Measurements from ENCODE around the gene IDH2.

Gene IDH2

DNA sequence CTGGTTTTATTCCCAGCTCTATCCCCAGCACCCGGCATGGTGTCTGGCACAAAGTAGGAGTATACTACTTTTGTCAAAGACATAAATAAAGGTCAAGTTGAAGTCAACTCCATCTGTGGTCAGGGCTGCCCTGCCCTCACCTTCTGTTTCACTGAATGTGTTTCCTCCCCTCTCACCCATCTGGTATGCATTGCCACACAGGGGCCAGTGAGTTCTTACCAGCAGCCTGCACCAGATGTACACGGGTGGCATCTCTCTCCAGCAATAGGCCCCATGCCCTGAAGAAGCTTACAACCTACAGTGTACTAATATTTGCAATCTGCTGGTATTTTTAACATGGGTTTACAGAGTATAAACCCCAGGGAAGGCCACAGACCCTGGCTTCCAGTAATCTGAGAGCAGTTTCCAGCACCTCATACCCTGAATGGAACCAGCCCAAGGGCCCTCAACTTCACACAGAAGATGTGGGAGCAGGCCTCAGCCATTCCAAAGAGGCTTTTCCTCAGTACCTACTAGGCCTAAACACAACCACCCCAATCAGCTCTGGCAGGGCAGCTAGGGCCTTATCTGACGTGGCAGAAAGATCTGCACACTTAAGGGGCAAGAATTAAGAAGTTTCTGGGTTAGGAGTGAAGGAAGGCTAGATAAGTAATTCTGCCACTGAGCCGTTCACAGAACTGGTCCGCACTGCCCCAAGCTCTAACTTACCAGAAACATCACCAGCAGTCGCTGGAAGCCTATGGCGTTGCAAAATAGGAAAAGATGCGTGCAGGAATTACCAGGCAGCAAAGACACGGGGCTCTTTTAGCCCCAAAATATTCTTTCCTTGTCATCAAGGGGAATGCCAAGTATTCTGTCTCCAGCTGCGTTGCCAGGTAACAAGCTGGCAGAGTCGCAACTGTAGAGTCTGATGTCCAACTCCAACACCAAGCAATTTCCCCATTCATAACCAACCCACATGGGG lies 2.1 kb downstream of the IDH2 start:
- H3K4me3 ChIP-seq (replicated peaks; ENCODE audit: low read depth, low read length), result peak overlapping the region; percentile 64
- no peaks in the 10 kb centered on the region for H3K36me3 ChIP-seq (ENCODE audit: control insufficient read depth, insufficient read depth, low read length)
- H3K27me3 ChIP-seq (replicated peaks; ENCODE audit: control insufficient read depth, insufficient read depth, low read length), result no peaks in the 10 kb centered on the region
- DNase-seq (ENCODE audit: extremely low read depth, insufficient read length), result no peak
- TF ChIP-seq, protein P1, sequence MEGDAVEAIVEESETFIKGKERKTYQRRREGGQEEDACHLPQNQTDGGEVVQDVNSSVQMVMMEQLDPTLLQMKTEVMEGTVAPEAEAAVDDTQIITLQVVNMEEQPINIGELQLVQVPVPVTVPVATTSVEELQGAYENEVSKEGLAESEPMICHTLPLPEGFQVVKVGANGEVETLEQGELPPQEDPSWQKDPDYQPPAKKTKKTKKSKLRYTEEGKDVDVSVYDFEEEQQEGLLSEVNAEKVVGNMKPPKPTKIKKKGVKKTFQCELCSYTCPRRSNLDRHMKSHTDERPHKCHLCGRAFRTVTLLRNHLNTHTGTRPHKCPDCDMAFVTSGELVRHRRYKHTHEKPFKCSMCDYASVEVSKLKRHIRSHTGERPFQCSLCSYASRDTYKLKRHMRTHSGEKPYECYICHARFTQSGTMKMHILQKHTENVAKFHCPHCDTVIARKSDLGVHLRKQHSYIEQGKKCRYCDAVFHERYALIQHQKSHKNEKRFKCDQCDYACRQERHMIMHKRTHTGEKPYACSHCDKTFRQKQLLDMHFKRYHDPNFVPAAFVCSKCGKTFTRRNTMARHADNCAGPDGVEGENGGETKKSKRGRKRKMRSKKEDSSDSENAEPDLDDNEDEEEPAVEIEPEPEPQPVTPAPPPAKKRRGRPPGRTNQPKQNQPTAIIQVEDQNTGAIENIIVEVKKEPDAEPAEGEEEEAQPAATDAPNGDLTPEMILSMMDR (IDR thresholded peaks at IDR 0.05; ENCODE audit: insufficient read depth, low read length, poor library complexity, severe bottlenecking), result no peak

DNA sequence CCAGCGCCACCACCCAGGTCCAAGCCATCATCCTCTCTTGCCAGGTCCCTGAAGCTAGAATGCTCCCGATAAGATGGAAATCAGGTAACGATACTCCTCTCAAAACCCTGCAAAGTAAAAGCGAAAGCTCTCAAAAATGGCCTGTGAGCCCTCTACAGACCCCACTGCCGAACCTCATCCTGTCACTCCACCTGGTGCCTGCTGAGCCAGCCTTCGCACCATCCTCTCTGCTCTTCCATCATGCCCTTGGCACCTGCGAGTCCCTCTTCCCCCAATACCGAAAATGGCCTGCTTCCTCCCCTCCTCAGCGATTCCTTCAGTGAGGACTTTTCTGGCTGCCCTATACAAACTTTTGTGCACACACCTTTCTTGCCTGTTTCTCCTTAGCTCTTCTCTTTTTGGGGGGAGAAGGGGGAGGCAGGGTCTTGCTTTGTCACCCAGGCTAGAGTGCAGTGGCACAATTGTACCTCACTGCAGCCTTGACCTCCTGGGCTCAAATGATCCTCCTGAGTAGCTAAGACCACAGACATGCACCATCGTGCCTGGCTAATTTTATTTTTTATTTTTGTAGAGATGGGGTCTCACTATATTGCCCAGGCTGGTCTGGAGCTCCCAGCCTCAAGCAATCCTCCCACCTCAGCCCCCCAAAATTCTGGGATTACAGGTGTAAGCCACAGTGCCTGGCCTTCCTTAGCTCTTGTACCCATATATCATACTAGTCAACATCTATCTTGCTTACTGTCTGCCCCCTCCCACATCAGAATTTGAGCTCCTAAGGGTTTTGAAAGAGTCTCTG lies 3.0 kb downstream of the IDH2 start:
- H3K27me3 ChIP-seq (replicated peaks; ENCODE audit: control insufficient read depth, insufficient read depth, low read length), result no peaks in the 10 kb centered on the region
- TF ChIP-seq, protein P1 (IDR thresholded peaks at IDR 0.05; ENCODE audit: insufficient read depth, low read length, poor library complexity, severe bottlenecking), result peak; percentile 13
- no peaks in the 10 kb centered on the region for H3K36me3 ChIP-seq (ENCODE audit: control insufficient read depth, insufficient read depth, low read length)
- DNase-seq (ENCODE audit: extremely low read depth, insufficient read length), result no peak
- peak overlapping the region; percentile 64 for H3K4me3 ChIP-seq (replicated peaks; ENCODE audit: low read depth, low read length)

DNA sequence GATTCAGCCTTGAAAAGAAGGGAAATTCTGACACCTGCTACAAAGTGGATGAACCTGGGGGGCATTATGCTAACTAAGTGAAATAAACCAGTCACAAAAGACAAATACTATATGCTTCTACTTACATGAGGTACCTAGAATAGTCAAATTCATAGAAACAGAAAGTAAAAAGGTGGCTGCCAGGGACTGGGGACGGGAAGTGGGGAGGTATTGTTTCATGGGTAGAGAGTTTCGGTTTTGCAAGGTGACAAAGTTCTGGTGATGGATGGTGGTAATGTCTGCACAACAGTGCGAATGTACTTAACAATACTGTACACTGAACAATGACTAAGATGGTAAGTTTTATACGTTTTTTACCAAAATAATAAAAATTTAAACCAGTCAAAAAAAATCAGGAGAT lies 4.8 kb downstream of the IDH2 start:
- peak; percentile 63 for DNase-seq (ENCODE audit: extremely low read depth, insufficient read length)
- Histone ChIP-seq H3K36me3 (ENCODE audit: control insufficient read depth, insufficient read depth, low read length) (no peaks in the 10 kb centered on the region), H3K4me3 (replicated peaks; ENCODE audit: low read depth, low read length) (peak overlapping the region; percentile 46), H3K27me3 (replicated peaks; ENCODE audit: control insufficient read depth, insufficient read depth, low read length) (no peaks in the 10 kb centered on the region)
- TF ChIP-seq, protein P1 (IDR thresholded peaks at IDR 0.05; ENCODE audit: insufficient read depth, low read length, poor library complexity, severe bottlenecking), result no peak

DNA sequence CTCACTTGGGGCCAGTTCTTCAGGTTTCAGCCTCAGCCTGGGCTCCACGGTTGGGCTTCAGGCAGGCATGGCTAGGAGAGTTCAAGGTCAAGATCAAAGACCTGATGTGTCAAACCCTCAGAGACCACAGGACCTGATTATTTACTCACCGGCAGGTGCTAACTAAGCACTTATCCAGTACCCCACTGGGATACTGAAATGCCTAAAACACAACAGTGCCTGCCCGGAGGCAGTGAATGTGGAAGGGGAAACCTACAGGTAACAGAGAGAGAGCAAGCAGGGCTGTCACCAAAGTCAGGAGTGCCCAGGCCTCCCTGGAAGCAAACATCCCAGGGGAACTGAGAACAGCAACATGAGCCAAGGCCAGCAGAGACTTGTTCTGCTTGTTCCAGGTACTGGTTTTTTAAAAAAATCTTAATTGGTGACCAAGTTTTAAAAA lies 6.7 kb downstream of the IDH2 start:
- H3K4me3 ChIP-seq (replicated peaks; ENCODE audit: low read depth, low read length), result no peak overlapping the region; the same call in 1 of the 2 replicates
- peaks cover 11% of the 10 kb centered on the region for H3K36me3 ChIP-seq (ENCODE audit: control insufficient read depth, insufficient read depth, low read length)
- H3K27me3 ChIP-seq (replicated peaks; ENCODE audit: control insufficient read depth, insufficient read depth, low read length), result no peaks in the 10 kb centered on the region
- DNase-seq (ENCODE audit: extremely low read depth, insufficient read length), result no peak
- TF ChIP-seq, protein P1 (IDR thresholded peaks at IDR 0.05; ENCODE audit: insufficient read depth, low read length, poor library complexity, severe bottlenecking), result no peak

DNA sequence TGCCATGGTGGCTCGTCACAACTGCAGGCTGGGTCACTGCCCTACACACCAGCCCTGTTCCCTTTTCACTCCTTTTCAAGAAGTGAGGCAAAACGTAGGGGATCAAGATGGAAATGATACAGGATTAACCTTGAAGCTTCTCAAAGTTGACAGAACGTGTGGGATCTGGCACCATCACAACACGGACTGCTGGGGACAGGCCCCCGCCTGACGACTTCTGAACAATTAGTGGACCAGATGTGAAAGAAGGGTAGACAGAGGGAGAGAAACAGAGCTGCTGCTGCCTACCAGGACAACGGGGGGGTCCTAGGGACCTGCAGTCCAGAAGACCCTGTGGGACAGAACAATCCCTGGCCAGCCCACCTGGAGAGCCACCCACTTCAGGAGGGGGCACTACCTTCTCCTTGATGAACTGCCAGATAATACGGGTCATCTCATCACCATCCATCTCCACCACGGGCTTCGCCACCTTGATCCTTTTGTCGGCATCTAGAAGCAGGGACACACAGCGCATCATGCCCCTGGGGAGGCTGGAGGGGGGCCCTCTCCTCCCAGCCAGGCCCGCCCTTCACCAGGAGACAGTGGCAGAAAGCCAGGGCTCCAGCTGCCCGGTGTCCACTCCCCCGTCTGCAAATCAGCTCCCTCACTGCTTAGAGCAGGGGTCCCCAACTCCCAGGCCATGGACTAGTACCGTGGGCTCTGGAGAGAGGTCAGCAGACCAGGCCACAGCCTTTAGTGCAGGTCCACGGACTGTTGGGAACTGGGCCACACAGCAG lies 10.9 kb downstream of the IDH2 start:
- Histone ChIP-seq H3K4me3 (replicated peaks; ENCODE audit: low read depth, low read length) (no peak overlapping the region), H3K36me3 (ENCODE audit: control insufficient read depth, insufficient read depth, low read length) (peaks cover 35% of the 10 kb centered on the region), H3K27me3 (replicated peaks; ENCODE audit: control insufficient read depth, insufficient read depth, low read length) (no peaks in the 10 kb centered on the region)
- TF ChIP-seq, protein P1 (IDR thresholded peaks at IDR 0.05; ENCODE audit: insufficient read depth, low read length, poor library complexity, severe bottlenecking), result no peak
- DNase-seq (ENCODE audit: extremely low read depth, insufficient read length), result no peak

All from GM06990 (cell line).